HEK293 (cell line): ENCODE results near the gene POLR3GL.

ENCODE experiments used
- BCL11B ChIP-seq: fragments of 450-650 bp; formaldehyde crosslinking; IDR thresholded peaks from 2 replicates; pipeline ENCODE4 v1.5.1; 2016; ENCODE audit warnings: low read depth, missing biosample characterization, missing genetic modification characterization
- HOXC10 ChIP-seq: sonication (generic); formaldehyde crosslinking; IDR thresholded peaks from 2 replicates; pipeline ENCODE4 v1.8.1; 2023; ENCODE audit warnings: mild to moderate bottlenecking, missing genetic modification reagents
- INSM2 ChIP-seq: fragments of 450-650 bp; formaldehyde crosslinking; IDR thresholded peaks from 2 replicates; pipeline ENCODE4 v1.5.1; 2016; ENCODE audit warnings: missing biosample characterization, missing genetic modification characterization
- PRDM2 ChIP-seq: fragments of 450-650 bp; formaldehyde crosslinking; IDR thresholded peaks from 2 replicates; pipeline ENCODE4 v1.5.1; 2016; ENCODE audit warnings: missing biosample characterization, missing genetic modification characterization, borderline replicate concordance
- SP3 ChIP-seq: fragments of 450-650 bp; formaldehyde crosslinking; IDR thresholded peaks from 2 replicates; pipeline ENCODE4 v1.5.1; 2016; ENCODE audit warnings: missing biosample characterization, missing genetic modification characterization
- SP7 ChIP-seq: fragments of 450-650 bp; formaldehyde crosslinking; IDR thresholded peaks from 2 replicates; pipeline ENCODE4 v1.5.1; 2016; ENCODE audit warnings: missing biosample characterization, missing genetic modification characterization
- ZBTB49 ChIP-seq: fragments of 450-650 bp; formaldehyde crosslinking; IDR thresholded peaks from 2 replicates; pipeline ENCODE4 v1.5.1; 2016; ENCODE audit warnings: missing biosample characterization, missing genetic modification characterization, low read depth
- ZEB2 ChIP-seq: fragments of 450-650 bp; formaldehyde crosslinking; IDR thresholded peaks from 2 replicates; pipeline ENCODE4 v1.5.1; 2016; ENCODE audit warnings: missing biosample characterization, missing genetic modification characterization
- ZFP69B ChIP-seq: fragments of 450-650 bp; formaldehyde crosslinking; IDR thresholded peaks from 2 replicates; pipeline ENCODE4 v1.5.1; 2016; ENCODE audit warnings: missing biosample characterization, missing genetic modification characterization
- ZNF121 ChIP-seq: fragments of 450-650 bp; formaldehyde crosslinking; IDR thresholded peaks from 2 replicates; pipeline ENCODE4 v1.5.1; 2016; ENCODE audit warnings: missing biosample characterization, missing genetic modification characterization
- ZNF169 ChIP-seq: fragments of 450-650 bp; formaldehyde crosslinking; IDR thresholded peaks from 2 replicates; pipeline ENCODE4 v1.5.1; 2016; ENCODE audit warnings: missing biosample characterization, missing genetic modification characterization
- ZNF2 ChIP-seq: fragments of 450-650 bp; formaldehyde crosslinking; IDR thresholded peaks from 2 replicates; pipeline ENCODE4 v1.5.1; 2016; ENCODE audit warnings: missing biosample characterization, missing genetic modification characterization
- ZNF24 ChIP-seq: fragments of 450-650 bp; formaldehyde crosslinking; IDR thresholded peaks from 2 replicates; pipeline ENCODE4 v1.5.1; 2016; ENCODE audit warnings: missing biosample characterization, missing genetic modification characterization
- ZNF274 ChIP-seq, 2 experiments: fragments of 200-500 bp in 1 of 2; fragments of 450-650 bp in 1 of 2; sonication (Bioruptor generic) in 1 of 2; formaldehyde crosslinking in 1 of 2; IDR thresholded peaks; 2 replicates each; pipeline versions ENCODE4 v1.5.1 to v1.6.1; 2014 to 2016; ENCODE audit warnings: borderline replicate concordance in 1 of 2, inconsistent platforms in 1 of 2, low read length in 1 of 2, missing biosample characterization in 1 of 2, missing genetic modification characterization in 1 of 2
- ZNF302 ChIP-seq: fragments of 450-650 bp; formaldehyde crosslinking; IDR thresholded peaks from 2 replicates; pipeline ENCODE4 v1.5.1; 2016; ENCODE audit warnings: missing biosample characterization, missing genetic modification characterization, low read depth
- ZNF48 ChIP-seq: fragments of 450-650 bp; formaldehyde crosslinking; IDR thresholded peaks from 2 replicates; pipeline ENCODE4 v1.5.1; 2016; ENCODE audit warnings: missing biosample characterization, missing genetic modification characterization
- ZNF488 ChIP-seq: fragments of 450-650 bp; formaldehyde crosslinking; IDR thresholded peaks from 2 replicates; pipeline ENCODE4 v1.5.1; 2016; ENCODE audit warnings: missing biosample characterization, missing genetic modification characterization
- ZNF548 ChIP-seq: fragments of 450-650 bp; formaldehyde crosslinking; IDR thresholded peaks from 2 replicates; pipeline ENCODE4 v1.5.1; 2016; ENCODE audit warnings: missing biosample characterization, missing genetic modification characterization
- ZNF610 ChIP-seq: fragments of 450-650 bp; formaldehyde crosslinking; IDR thresholded peaks from 2 replicates; pipeline ENCODE4 v1.5.1; 2016; ENCODE audit warnings: missing biosample characterization, missing genetic modification characterization, borderline replicate concordance
- ZNF629 ChIP-seq: fragments of 450-650 bp; formaldehyde crosslinking; IDR thresholded peaks from 2 replicates; pipeline ENCODE4 v1.5.1; 2017; ENCODE audit warnings: missing biosample characterization, missing genetic modification characterization
- ZNF639 ChIP-seq: fragments of 450-650 bp; formaldehyde crosslinking; IDR thresholded peaks from 2 replicates; pipeline ENCODE4 v1.5.1; 2016; ENCODE audit warnings: missing biosample characterization, missing genetic modification characterization
- ZNF777 ChIP-seq: fragments of 450-650 bp; formaldehyde crosslinking; IDR thresholded peaks from 2 replicates; pipeline ENCODE4 v1.5.1; 2017; ENCODE audit warnings: missing biosample characterization, missing genetic modification characterization, borderline replicate concordance
- ZSCAN18 ChIP-seq: fragments of 450-650 bp; formaldehyde crosslinking; IDR thresholded peaks from 2 replicates; pipeline ENCODE4 v1.5.1; 2016; ENCODE audit warnings: missing biosample characterization, missing genetic modification characterization
- ZSCAN4 ChIP-seq: fragments of 450-650 bp; formaldehyde crosslinking; IDR thresholded peaks from 2 replicates; pipeline ENCODE4 v1.5.1; 2017; ENCODE audit warnings: missing biosample characterization, missing genetic modification characterization

POLR3GL gene

GRCh38 chr1:145964328-145965118, at the start of gene POLR3GL, which contains the start of gene ANKRD34A (continued):
- TF ChIP-seq ZNF639 (tag by site-specific recombination) (no peak), HOXC10 (no peak), ZNF48 (no peak), ZNF2 (no peak), ZNF610 (no peak), ZNF24 (tag by site-specific recombination) (no peak), ZNF274 (IDR thresholded peaks at IDR 0.05; ENCODE audit: low read length) (no peak), ZNF274 (tag by site-specific recombination; IDR thresholded peaks at IDR 0.05; ENCODE audit: borderline replicate concordance) (no peak), ZSCAN4 (no peak), SP3 (tag by site-specific recombination) (no peak; the same call in none of the 2 replicates), ZBTB49 (tag by site-specific recombination) (no peak), ZNF121 (tag by site-specific recombination) (no peak), ZNF302 (tag by site-specific recombination) (no peak), PRDM2 (no peak), BCL11B (tag by site-specific recombination) (no peak), ZNF548 (no peak), ZNF488 (tag by site-specific recombination) (no peak), ZFP69B (tag by site-specific recombination) (no peak), SP7 (tag by site-specific recombination) (no peak; the same call in 1 of the 2 replicates), INSM2 (no peak), ZSCAN18 (tag by site-specific recombination) (no peak), ZNF629 (tag by site-specific recombination) (peak; percentile 13; the same call in 1 of the 2 replicates), ZNF169 (tag by site-specific recombination) (no peak), ZNF777 (tag by site-specific recombination) (no peak), ZEB2 (tag by site-specific recombination) (peak; percentile 39; the same call in 1 of the 2 replicates)
